NCI-H510A (cell line): ENCODE data around the gene SIX3.

Experiments
- DNase-seq: peaks from one replicate; lab custom pipeline; 2025; lab: John Stamatoyannopoulos, UW

Gene SIX3

DNA sequence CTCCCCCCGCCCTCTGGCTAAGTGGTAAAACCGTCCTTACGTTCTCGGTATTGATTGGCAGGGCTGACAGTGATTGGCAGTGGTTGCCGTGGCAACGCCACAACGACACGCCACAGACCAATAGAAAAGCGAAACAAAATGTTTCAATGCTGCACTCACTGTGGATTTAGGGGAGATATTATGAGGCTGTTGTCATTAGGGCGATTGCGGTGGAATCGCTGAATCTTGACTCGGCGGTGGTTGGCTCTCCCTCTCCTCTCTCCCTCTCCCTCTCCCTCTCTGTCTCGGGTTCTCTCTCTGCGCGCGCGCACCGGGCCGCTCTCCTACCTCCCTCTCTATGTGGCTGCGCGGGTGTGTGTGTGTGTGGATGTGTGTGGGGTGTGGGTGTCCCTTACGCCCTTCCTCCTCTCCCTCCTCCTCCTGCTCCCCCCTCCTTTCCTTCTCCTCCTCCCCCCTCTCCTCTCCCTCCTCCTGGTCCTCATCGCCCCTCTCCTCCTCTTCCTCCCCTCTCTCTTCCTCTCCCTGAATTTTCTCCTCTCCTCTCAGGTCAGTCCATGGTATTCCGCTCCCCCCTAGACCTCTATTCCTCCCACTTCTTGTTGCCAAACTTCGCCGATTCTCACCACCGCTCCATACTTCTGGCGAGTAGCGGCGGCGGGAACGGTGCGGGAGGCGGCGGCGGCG is at the start of gene SIX3:
SIX3 (plus strand) TSS at position 152 of the 684 bp plus-strand sequence; CDS start at position 555, 403 bp downstream.
- DNase-seq, result peak; percentile 62

DNA sequence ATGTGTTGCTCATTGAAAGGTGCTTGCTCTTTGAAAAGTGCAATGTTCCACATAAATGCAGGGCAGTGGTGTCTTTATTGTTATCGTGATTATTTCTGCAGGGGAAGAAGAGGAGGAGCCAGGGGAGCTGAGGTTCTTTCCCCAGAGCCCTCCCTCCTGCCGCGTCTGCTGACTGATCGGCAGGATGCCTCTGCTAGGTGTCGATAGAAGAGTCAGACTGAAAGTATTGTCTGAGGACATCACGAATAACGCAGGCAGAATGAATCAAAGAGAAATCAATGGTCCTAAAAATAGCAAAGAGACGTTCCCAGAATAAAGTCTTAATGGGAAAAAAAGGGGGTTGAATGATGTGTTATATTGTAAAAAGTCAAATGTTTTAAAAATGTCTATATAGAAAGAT is 47.4 kb upstream of the SIX3 start:
- no peak for DNase-seq

- DNase-seq, result no peak
Observed at GRCh38 chr2:44895061-44895460, 46.4 kb upstream of the SIX3 start.

DNA sequence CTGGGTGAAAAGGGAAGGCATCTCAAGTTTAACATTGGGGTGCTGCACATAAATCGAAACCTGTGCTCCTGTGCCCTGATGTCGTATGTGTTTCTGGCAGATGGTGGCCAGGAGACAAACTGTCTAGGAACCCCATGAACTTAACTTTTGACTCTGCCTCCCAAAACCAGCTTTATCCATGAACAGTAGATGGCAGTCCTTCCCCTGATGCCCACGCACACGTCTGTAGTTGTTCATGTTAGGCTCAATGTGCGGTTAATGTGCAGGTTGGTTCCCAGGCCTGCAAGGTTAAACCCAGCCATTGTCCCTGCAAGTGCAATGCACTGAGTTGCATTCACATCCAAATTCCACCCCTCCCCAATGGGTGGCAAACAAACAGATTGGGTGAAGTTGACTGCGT is 44.1 kb upstream of the SIX3 start:
- no peak for DNase-seq

DNA sequence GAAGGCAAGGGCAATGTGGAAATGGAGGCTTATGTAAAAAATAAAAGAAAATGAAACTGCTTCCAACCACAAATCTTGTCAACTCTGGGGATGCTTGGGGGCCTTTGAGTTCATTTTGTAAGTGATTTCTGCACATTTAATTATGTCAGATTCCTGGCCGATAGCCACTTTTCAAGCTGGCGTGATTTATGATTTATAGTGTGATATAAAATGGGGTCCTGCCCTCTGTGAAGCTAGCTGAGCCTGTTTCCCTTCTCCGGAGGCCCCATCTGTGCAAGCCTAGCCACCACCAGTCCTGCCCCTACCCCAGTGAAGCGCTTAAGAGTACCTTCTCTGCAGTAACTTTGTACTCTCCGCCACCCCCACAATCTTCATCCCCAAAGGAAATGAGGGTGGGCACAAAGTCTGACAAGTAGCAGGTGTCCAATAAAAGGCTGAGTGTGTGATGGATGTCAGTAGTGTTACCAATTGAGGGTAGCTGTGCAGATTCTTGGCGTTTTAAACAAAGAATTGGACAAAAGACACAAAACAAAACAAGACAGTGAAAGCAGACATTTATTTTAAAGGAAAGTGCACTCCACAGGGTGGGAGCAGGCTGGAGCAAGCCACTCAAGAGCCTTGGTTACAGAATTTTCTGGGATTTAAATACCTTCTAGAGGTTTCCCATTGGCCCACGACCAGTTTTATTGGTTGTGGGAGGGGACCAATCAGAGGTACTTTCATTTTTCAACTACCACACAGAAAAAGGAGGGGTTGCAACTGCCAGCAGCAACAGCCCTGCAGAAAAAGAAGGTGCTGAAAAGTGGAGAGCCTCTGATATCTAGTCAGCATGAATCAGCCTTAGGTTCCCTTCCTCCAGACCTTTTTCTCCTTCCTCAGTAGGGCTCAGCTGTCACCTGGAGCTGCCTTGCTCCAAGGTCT is 39.0 kb upstream of the SIX3 start:
- no peak for DNase-seq

DNA sequence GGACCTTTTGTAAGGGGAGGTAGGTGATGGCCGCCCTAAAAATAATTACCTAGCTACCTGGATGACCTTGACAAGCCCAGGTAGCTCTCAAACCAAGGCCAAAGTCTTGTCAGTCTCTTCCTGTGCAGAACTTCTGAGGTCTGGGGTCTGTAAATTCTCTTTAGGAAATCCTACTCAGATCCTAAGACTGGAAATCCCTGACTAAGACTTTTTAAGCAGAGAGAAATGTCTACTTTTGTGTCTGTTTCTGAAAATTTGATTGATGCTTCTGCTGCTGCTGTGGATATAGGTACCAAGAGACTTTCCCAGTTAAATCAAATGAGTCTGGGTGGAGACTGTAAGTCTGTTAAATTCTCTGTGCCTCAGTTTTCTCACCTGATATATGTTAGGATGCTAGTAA is 36.9 kb upstream of the SIX3 start:
- DNase-seq, result no peak

- DNase-seq, result no peak
Observed at GRCh38 chr2:44906972-44907371, 34.5 kb upstream of the SIX3 start.

DNA sequence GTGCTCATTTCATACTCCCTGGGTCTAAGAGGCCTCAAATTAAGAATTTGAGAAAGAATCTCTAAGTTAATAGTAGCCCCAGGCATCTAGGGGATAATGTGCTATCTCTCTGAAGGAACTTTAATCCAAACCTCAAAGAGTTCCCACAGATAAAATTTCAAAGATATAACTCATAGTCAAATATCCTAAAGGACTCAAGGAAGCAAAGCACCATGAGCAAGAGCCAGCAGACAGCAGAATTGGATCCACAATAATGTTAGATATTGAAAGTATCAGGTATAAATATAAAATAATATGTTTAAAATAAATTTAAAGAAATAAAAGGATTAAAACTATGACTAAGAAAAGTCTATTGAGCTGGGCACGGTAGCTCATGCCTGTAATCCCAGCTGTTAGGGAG is 31.7 kb upstream of the SIX3 start:
- DNase-seq, result no peak

- no peak for DNase-seq
Observed at GRCh38 chr2:44912660-44913059, 28.8 kb upstream of the SIX3 start.

DNA sequence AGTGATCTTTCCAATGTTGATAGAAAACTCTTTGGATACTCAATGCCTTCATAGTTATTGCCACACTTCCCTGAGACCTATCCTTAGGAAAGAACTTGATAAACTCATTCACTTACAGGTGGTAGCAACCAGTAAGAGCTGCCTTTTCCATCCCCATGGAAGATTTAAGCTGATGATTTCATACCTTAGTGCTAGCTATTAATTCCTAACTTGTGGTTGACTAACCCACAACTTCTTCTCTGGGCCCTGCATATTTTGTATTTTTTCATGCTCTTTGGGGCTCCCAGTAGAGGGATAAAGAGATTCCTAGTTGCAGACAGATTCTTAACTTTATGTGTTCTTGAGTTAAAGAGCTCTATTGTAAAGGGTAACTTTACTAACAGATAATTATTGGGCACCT is 25.2 kb upstream of the SIX3 start:
- no peak for DNase-seq

DNA sequence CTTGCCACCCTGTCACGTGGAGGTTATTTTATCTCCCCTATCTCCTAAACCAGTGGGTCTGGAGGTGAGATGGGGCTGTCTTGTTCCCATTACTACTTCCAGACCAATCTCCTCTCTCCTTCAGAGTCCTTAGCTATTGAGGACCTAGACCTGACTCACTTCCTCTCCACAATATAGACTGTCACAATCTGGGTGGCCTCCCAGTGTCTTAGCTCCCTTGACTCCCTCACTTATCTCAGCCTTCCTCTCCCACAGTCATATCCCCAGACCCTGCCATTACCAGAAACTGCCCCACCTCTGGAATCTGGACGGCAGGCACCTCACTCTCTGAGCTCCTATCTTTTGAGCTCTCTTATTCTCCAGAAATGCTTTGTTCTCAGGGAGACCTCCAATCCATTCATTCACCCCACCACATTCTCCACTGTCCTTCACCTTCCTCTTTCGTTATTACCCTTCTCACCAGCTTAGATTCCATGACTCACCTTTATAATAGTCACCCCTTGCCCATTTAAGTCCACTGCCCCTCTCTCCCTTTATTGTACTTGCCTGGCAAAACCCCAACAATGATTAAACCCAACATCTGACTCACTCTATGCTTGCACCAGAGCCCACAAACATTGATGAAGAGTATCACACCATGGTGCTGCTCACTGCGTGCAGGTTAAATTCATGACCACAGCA is 23.3 kb upstream of the SIX3 start:
- DNase-seq, result no peak

- DNase-seq, result no peak
Observed at GRCh38 chr2:44920751-44921150, 20.8 kb upstream of the SIX3 start.

- DNase-seq, result no peak
Observed at GRCh38 chr2:44922776-44923175, 18.7 kb upstream of the SIX3 start.

DNA sequence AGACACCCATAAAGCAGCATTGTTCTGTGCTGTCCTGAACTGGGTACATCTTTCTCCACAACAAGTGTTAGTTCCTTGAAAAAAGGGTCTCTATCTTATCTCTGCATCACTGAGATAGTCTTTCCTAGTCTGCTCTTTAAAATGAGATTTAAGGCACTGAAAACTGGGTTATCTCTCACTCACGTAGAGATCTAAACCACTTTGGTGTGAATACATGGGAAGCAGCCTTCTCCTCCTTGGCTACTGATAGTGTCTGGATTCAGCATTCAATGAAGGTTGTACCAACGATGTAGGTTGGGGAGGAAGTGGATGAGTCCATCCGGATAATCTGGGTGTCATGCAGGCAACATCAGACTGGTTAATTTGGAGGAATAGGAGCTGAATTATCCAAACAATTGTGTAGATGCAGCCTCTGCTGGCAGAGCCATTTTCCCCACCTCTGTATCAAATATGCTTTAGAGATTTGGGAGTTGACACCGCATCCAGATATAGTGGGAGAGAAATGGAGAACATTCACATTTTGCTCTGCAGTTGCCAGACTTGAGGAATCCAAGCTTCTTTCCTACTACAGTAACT is 15.9 kb upstream of the SIX3 start:
- DNase-seq, result no peak

GRCh38 chr2:44926957-44927356 is 14.5 kb upstream of the SIX3 start:
- DNase-seq, result no peak

DNA sequence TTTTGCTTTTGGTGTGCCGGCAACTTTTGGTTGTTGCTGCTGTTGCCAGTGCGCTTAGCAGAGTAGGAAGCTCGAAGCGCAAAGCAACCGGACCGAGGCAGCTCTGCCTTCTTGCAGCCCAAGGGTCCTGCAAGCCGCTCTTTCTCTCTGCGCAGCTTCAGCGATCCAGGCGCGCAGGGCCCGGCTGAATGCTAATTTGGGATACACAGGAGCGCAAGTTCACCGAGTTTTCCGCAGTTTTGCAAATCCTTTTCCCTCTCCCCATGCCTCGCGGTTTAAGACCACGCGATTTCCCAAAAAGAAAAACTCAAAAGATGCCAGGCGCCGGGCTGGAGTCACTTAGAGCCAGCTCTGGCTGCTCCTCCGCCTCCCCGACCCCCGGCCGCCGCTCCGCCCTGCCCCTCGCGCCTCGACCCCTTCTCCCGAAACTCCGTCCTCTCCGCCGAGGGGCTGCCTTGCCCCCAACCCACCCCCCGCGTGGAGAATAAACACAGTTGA is 13.5 kb upstream of the SIX3 start:
- no peak for DNase-seq

- no peak for DNase-seq
Observed at GRCh38 chr2:44928483-44929158, 12.9 kb upstream of the SIX3 start.

- DNase-seq, result no peak
Observed at GRCh38 chr2:44929159-44929734, 12.3 kb upstream of the SIX3 start.

- DNase-seq, result no peak
Observed at GRCh38 chr2:44929735-44930273, 11.7 kb upstream of the SIX3 start.

- no peak for DNase-seq
Observed at GRCh38 chr2:44930274-44931197, 11.0 kb upstream of the SIX3 start.
